ENCODE results near the gene ITGB5. TPM values are rescaled to one million over a fixed set of nuclear protein-coding genes. Genes with fewer than 3 reads are reported as not detected.
A peak's percentile ranks its signal among the peaks of the same experiment; 100 is the strongest.

ITGB5 gene
- total RNA-seq, 1 experiment from 2014 or later: 116 TPM

DNA sequence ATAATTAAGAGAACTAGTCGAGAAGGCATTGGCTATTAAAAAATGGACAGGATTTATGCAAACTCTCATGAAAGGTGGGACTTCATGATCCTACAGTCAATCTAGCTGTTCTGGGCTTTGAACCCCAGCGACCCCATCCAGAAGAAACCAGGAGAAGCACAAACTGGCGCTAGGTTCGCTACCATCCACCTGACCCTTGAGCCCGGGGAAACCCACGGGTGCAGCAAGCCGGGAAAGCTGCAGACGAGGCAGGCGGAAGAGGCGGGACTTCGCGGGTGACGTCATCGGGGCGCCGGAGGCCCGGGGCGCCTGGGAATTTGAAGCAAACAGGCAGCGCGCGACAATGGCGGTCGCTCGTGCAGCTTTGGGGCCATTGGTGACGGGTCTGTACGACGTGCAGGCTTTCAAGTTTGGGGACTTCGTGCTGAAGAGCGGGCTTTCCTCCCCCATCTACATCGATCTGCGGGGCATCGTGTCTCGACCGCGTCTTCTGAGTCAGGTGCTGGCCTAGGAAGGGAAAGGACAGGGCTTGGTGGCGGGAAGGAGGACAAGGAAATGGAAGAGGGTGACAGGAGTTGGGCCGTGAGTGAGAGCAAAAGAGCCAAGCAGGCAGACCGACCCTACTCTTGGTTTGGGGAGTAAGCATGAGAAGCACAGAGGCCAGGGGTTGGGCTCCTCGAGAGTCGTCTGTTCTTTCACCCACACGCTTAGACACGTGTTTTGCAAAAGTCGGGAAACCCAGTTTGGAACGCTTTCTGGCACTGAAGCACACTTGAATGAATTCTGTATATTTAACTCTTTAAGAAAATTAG, 156.8 kb downstream of the ITGB5 start, which contains the start of gene UMPS:
TSS of gene UMPS (plus strand) at position 324 of the 812 bp plus-strand sequence. CDS start at position 344, 20 bp downstream.
- Histone ChIP-seq H3K9me3 (ENCODE audit: low read depth, low read length, poor library complexity, severe bottlenecking) (no peaks in the 10 kb centered on the region), H3K27ac (ENCODE audit: low read depth, low read length, poor library complexity, severe bottlenecking) (peak within 1 kb of the TSS; percentile 93), H3K36me3 (ENCODE audit: insufficient read depth, low read length, poor library complexity, severe bottlenecking) (peaks cover 14% of the 10 kb centered on the region), H3K4me3 (ENCODE audit: low read depth, low read length, poor library complexity, severe bottlenecking) (peak within 1 kb of the TSS; percentile 75), H3K4me1 (ENCODE audit: insufficient read depth, low read length, poor library complexity, severe bottlenecking) (peaks cover 31% of the 10 kb centered on the region), H3K27me3 (replicated peaks; ENCODE audit: insufficient read depth, low read depth, low read length, poor library complexity) (no peaks in the 10 kb centered on the region)
- ChIA-PET CTCF (interaction anchor here (1.0 kb wide), 1 partner anchor 171 kb away, joined by 3 read pairs; no protein-coding TSS in a partner anchor), POLR2A (ENCODE audit: low non-redundant PET) (no interaction called here)
- DNase-seq (ENCODE audit: low spot score): peak; percentile 94
- TSS peak; percentile 51 for BruUV-seq (replicated peaks)
- no peak for TF ChIP-seq EZH2 (IDR thresholded peaks at IDR 0.05; ENCODE audit: borderline replicate concordance, low read depth, low read length, poor library complexity, severe bottlenecking)
- no peak for TF ChIP-seq CTCF (conservative IDR thresholded peaks at IDR 0.05; ENCODE audit: low read depth, low read length)
- intact Hi-C loops (cut with micrococcal nuclease; ENCODE audit: unreplicated experiment): no loop called here

GRCh38 chr3:124722589-124722988, 164.6 kb downstream of the ITGB5 start:
- Histone ChIP-seq H3K9me3 (ENCODE audit: low read depth, low read length, poor library complexity, severe bottlenecking) (no peaks in the 10 kb centered on the region), H3K36me3 (ENCODE audit: insufficient read depth, low read length, poor library complexity, severe bottlenecking) (no peaks in the 10 kb centered on the region), H3K27ac (ENCODE audit: low read depth, low read length, poor library complexity, severe bottlenecking) (no peak overlapping the region), H3K4me1 (ENCODE audit: insufficient read depth, low read length, poor library complexity, severe bottlenecking) (no peaks in the 10 kb centered on the region), H3K4me3 (ENCODE audit: low read depth, low read length, poor library complexity, severe bottlenecking) (no peak overlapping the region), H3K27me3 (replicated peaks; ENCODE audit: insufficient read depth, low read depth, low read length, poor library complexity) (no peaks in the 10 kb centered on the region)
- TF ChIP-seq CTCF (conservative IDR thresholded peaks at IDR 0.05; ENCODE audit: low read depth, low read length) (no peak), EZH2 (IDR thresholded peaks at IDR 0.05; ENCODE audit: borderline replicate concordance, low read depth, low read length, poor library complexity, severe bottlenecking) (no peak)
- CTCF ChIA-PET: no interaction called here
- DNase-seq (ENCODE audit: low spot score): no peak
- POLR2A ChIA-PET (ENCODE audit: low non-redundant PET): no interaction called here
- intact Hi-C loops (cut with micrococcal nuclease; ENCODE audit: unreplicated experiment): no loop called here
- BruUV-seq (replicated peaks): no TSS peak

DNA sequence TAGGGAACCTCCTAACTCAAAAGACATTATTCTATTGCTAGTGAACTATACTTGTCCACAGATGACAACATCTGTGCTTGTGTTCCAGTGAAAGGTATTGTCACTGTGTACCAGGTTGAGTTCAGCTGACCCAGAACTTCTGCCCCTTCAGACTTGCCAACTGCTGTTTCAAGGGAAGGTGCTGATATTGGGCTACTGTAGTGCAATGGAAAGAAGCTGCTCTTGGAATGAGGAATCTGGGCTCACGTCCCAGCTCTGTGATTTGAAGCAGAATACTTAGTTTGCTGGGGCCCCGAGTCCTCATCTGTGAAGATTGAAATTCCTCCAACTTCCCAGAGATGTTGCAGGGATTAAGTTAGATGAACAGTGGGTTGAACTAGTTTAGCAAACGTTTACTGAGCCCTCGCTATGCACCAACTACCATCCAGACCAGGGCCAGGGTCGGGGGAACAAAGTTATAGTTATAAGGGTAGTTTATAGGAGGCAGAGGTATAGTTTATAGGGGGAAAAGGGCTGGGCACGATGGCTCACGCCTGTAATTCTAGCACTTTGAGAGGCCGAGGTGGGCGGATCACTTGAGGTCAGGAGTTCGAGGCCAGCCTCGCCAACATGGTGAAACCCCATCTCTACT, 172.8 kb downstream of the ITGB5 start:
- CTCF ChIA-PET: no interaction called here
- Histone ChIP-seq H3K36me3 (ENCODE audit: insufficient read depth, low read length, poor library complexity, severe bottlenecking) (no peaks in the 10 kb centered on the region), H3K4me3 (ENCODE audit: low read depth, low read length, poor library complexity, severe bottlenecking) (no peak overlapping the region), H3K9me3 (ENCODE audit: low read depth, low read length, poor library complexity, severe bottlenecking) (no peaks in the 10 kb centered on the region), H3K27me3 (replicated peaks; ENCODE audit: insufficient read depth, low read depth, low read length, poor library complexity) (no peaks in the 10 kb centered on the region), H3K27ac (ENCODE audit: low read depth, low read length, poor library complexity, severe bottlenecking) (peak overlapping the region; percentile 65), H3K4me1 (ENCODE audit: insufficient read depth, low read length, poor library complexity, severe bottlenecking) (peaks cover 16% of the 10 kb centered on the region)
- DNase-seq (ENCODE audit: low spot score): no peak
- intact Hi-C loops (cut with micrococcal nuclease; ENCODE audit: unreplicated experiment): no loop called here
- no peak for TF ChIP-seq EZH2 (IDR thresholded peaks at IDR 0.05; ENCODE audit: borderline replicate concordance, low read depth, low read length, poor library complexity, severe bottlenecking)
- no peak for TF ChIP-seq CTCF (conservative IDR thresholded peaks at IDR 0.05; ENCODE audit: low read depth, low read length)
- POLR2A ChIA-PET (ENCODE audit: low non-redundant PET): no interaction called here
- BruUV-seq (replicated peaks): no TSS peak

Small RNAs within 50 kb of the gene (microRNA-seq; reads per million reads assigned to microRNA genes)
- not detected for gene MIR544B

Other genes with a start within 250 kb of the ITGB5 start
- 100 and 118 TPM in 2 replicates for gene UMPS, start 156.9 kb downstream of the ITGB5 start, total RNA-seq (2021)
- gene MUC13, start 47.4 kb upstream of the ITGB5 start, total RNA-seq (2021): not detected in 2 replicates
- 31.8 and 34.3 TPM in 2 replicates for gene HEG1, start 168.6 kb upstream of the ITGB5 start, total RNA-seq (2021)